AG10803 (cell line): ENCODE measurements around the gene RBM20.
A peak's percentile ranks its signal among the peaks of the same experiment; 100 is the strongest.

Source experiments
- DNase-seq: peaks from one replicate; pipeline ENCODE4 v3.0.0; 2010; ENCODE audit warnings: low read depth
- H3K4me3 ChIP-seq: 2 replicates; pipeline ENCODE4 v1.5.1; 2011; ENCODE audit warnings: mild to moderate bottlenecking, low read length, control low read depth
- CTCF ChIP-seq: conservative IDR thresholded peaks from 2 replicates; pipeline ENCODE4 v1.5.1; 2011; ENCODE audit warnings: mild to moderate bottlenecking, low read length, control low read depth, inconsistent platforms

Gene RBM20

GRCh38 chr10:110774069-110775019 lies 130.2 kb downstream of the RBM20 start:
- DNase-seq, result peak; percentile 70
- no peak for TF ChIP-seq CTCF
- no peak overlapping the region for H3K4me3 ChIP-seq

GRCh38 chr10:110775020-110775375 lies 130.9 kb downstream of the RBM20 start:
- no peak for TF ChIP-seq CTCF
- no peak overlapping the region for H3K4me3 ChIP-seq
- DNase-seq, result no peak

GRCh38 chr10:110775406-110775805 lies 131.3 kb downstream of the RBM20 start:
- TF ChIP-seq CTCF, result no peak
- no peak overlapping the region for H3K4me3 ChIP-seq
- DNase-seq, result no peak

- DNase-seq, result no peak
- H3K4me3 ChIP-seq, result no peak overlapping the region
- no peak for TF ChIP-seq CTCF
These were observed 132.9 kb downstream of the RBM20 start for GRCh38 chr10:110777017-110777416.

- no peak overlapping the region for H3K4me3 ChIP-seq
- TF ChIP-seq CTCF, result no peak
- no peak for DNase-seq
These were observed 133.5 kb downstream of the RBM20 start for GRCh38 chr10:110777661-110778060.

GRCh38 chr10:110778211-110778610 lies 134.1 kb downstream of the RBM20 start:
- no peak for TF ChIP-seq CTCF
- DNase-seq, result no peak
- no peak overlapping the region for H3K4me3 ChIP-seq

GRCh38 chr10:110779489-110779888 lies 135.4 kb downstream of the RBM20 start:
- no peak for DNase-seq
- no peak for TF ChIP-seq CTCF
- no peak overlapping the region for H3K4me3 ChIP-seq
